Liver (tissue), 9 donors: ENCODE data around the gene HIVEP3. TPM values are rescaled to one million over a fixed set of nuclear protein-coding genes. Genes with fewer than 3 reads are reported as not detected.

Experiments
- DNase-seq: peaks from one replicate; pipeline ENCODE4 v3.0.0-alpha.2; 2017; ENCODE audit warnings: low spot score
- H3K27ac ChIP-seq, 2 donors: one replicate each; pipeline ENCODE4 v1.7.0; 2013; ENCODE audit warnings: inconsistent platforms in 2 of 2, low read length in 2 of 2, control low read depth in 1 of 2, low read depth in 1 of 2, mild to moderate bottlenecking in 1 of 2
- H3K27me3 ChIP-seq, 4 donors: one replicate each; pipeline versions ENCODE4 v1.6.1 to v1.7.0; 2013; ENCODE audit warnings: low read length in 3 of 4, inconsistent platforms in 1 of 4, mild to moderate bottlenecking in 1 of 4, moderate library complexity in 1 of 4; ENCODE audit not compliant: control insufficient read depth in 4 of 4, insufficient read depth in 4 of 4
- H3K36me3 ChIP-seq, 4 donors: one replicate each; pipeline versions ENCODE4 v1.6.1 to v1.7.0; 2013; ENCODE audit warnings: low read length in 3 of 4, mild to moderate bottlenecking in 3 of 4, low read depth in 1 of 4, moderate library complexity in 1 of 4; ENCODE audit not compliant: control insufficient read depth in 4 of 4, insufficient read depth in 3 of 4
- H3K4me1 ChIP-seq, 4 donors: one replicate each; pipeline versions ENCODE4 v1.6.1 to v1.7.0; 2013; ENCODE audit warnings: low read length in 3 of 4, mild to moderate bottlenecking in 3 of 4, moderate library complexity in 1 of 4; ENCODE audit not compliant: control insufficient read depth in 4 of 4, insufficient read depth in 4 of 4
- H3K4me3 ChIP-seq, 3 donors: one replicate each; pipeline versions ENCODE4 v1.6.1 to v1.7.0; 2013; ENCODE audit warnings: low read length in 3 of 3, control low read depth in 1 of 3, low read depth in 1 of 3, mild to moderate bottlenecking in 1 of 3
- H3K9ac ChIP-seq, 2 donors: one replicate each; pipeline ENCODE4 v1.7.0; 2013; ENCODE audit warnings: low read length in 2 of 2, mild to moderate bottlenecking in 2 of 2, moderate library complexity in 2 of 2, control low read depth in 1 of 2, low read depth in 1 of 2
- H3K9me3 ChIP-seq, 4 donors: one replicate each; pipeline versions ENCODE4 v1.6.1 to v1.7.0; 2013; ENCODE audit warnings: low read length in 3 of 4; ENCODE audit not compliant: control insufficient read depth in 4 of 4
- ATF3 ChIP-seq: IDR thresholded peaks from 2 replicates; pipeline ENCODE4 v1.6.1; 2016; ENCODE audit warnings: antibody characterized with exemption
- EGR1 ChIP-seq, 2 donors: IDR thresholded peaks; 2 replicates each; pipeline ENCODE4 v1.6.1; 2016 to 2018; ENCODE audit warnings: antibody characterized with exemption in 2 of 2, low read depth in 2 of 2
- FOXA1 ChIP-seq: IDR thresholded peaks from 2 replicates; pipeline ENCODE4 v1.6.1; 2016; ENCODE audit warnings: antibody characterized with exemption
- FOXA2 ChIP-seq: IDR thresholded peaks from 2 replicates; pipeline ENCODE4 v1.6.1; 2016; ENCODE audit warnings: antibody characterized with exemption
- HNF4A ChIP-seq, 2 donors: conservative IDR thresholded peaks; 2 replicates each; pipeline ENCODE4 v1.6.1; 2016; ENCODE audit warnings: antibody characterized with exemption in 2 of 2, mild to moderate bottlenecking in 2 of 2
- HNF4G ChIP-seq: IDR thresholded peaks from 2 replicates; pipeline ENCODE4 v1.6.1; 2016; ENCODE audit warnings: antibody characterized with exemption
- JUND ChIP-seq, 2 donors: IDR thresholded peaks; 2 replicates each; pipeline ENCODE4 v1.6.1; 2016; ENCODE audit warnings: antibody characterized with exemption in 2 of 2
- MAX ChIP-seq: IDR thresholded peaks from 2 replicates; pipeline ENCODE4 v1.6.1; 2016; ENCODE audit warnings: antibody characterized with exemption
- NR2F2 ChIP-seq: IDR thresholded peaks from 2 replicates; pipeline ENCODE4 v1.6.1; 2016; ENCODE audit warnings: antibody characterized with exemption
- RAD21 ChIP-seq, 2 donors: IDR thresholded peaks; 2 replicates each; pipeline ENCODE4 v1.6.1; 2016; ENCODE audit warnings: antibody characterized with exemption in 2 of 2, mild to moderate bottlenecking in 2 of 2
- REST ChIP-seq: IDR thresholded peaks from 2 replicates; pipeline ENCODE4 v1.6.1; 2016; ENCODE audit warnings: antibody characterized with exemption, mild to moderate bottlenecking
- RXRA ChIP-seq, 2 donors: IDR thresholded peaks; 2 replicates each; pipeline ENCODE4 v1.6.1; 2017 to 2018; ENCODE audit warnings: antibody characterized with exemption in 2 of 2, mild to moderate bottlenecking in 1 of 2
- SP1 ChIP-seq: IDR thresholded peaks from 2 replicates; pipeline ENCODE4 v1.6.1; 2018; ENCODE audit warnings: antibody characterized with exemption, mild to moderate bottlenecking
- TAF1 ChIP-seq: conservative IDR thresholded peaks from 2 replicates; pipeline ENCODE4 v1.6.1; 2016; ENCODE audit warnings: antibody characterized with exemption, mild to moderate bottlenecking
- ZBTB33 ChIP-seq: IDR thresholded peaks from 2 replicates; pipeline ENCODE4 v1.6.1; 2016; ENCODE audit warnings: antibody characterized with exemption
- WGBS: extraction: QIAGEN DNeasy Blood & Tissue Kit; methylation state at CpG from one replicate; pipeline ENCODE4 v1.1.7; 2013; 5-methylcytosine and 5-hydroxymethylcytosine counted together
- polyA plus RNA-seq, 2 donors: library from polyadenylated mRNA; stranded (reverse) in 1 of 2; unstranded in 1 of 2; fragments of 200-250 nt in 1 of 2; fragments of >200 nt in 1 of 2; fragmentation: Nextera tagmentation in 1 of 2; extraction: Ambion mirVana in 1 of 2; gene quantifications; one replicate each; pipeline versions ENCODE4 v1.2.1 to v1.2.3, GENCODE V29; 2013 to 2015
- total RNA-seq, 2 donors: library from RNA; depleted of rRNA; stranded (reverse); fragments of >200 nt; gene quantifications; one replicate each; pipeline ENCODE4 v1.2.3, GENCODE V29; 2014
- donor health status: healthy.
- donor health status: healthy.
- donor health status: healthy.
- donor health status: healthy.
- donor health status: healthy.

The HIVEP3 gene
- total and polyA plus RNA-seq, 4 donors = 0.93 to 1.6 (median 1.4) TPM

- H3K27me3 ChIP-seq = no peaks in the 10 kb centered on the region
- H3K4me1 ChIP-seq = no peaks in the 10 kb centered on the region
- DNase-seq = no peak
- no peak overlapping the region for H3K9ac ChIP-seq
- no peak overlapping the region for H3K4me3 ChIP-seq
- whole genome bisulfite sequencing = 83% methylated on average over 2 of the region's 2 CpGs
- TF ChIP-seq TAF1 (no peak), HNF4G (no peak), NR2F2 (no peak), JUND (IDR thresholded peaks at IDR 0.05) (no peak), RXRA (IDR thresholded peaks at IDR 0.05) (no peak), MAX (no peak)
- H3K36me3 ChIP-seq = no peaks in the 10 kb centered on the region
- H3K9me3 ChIP-seq = no peaks in the 10 kb centered on the region
- H3K27ac ChIP-seq = no peak overlapping the region
Measured at GRCh38 chr1:41819069-41819468, 99.7 kb downstream of the HIVEP3 start.

- no peak for TF ChIP-seq RXRA (IDR thresholded peaks at IDR 0.05)
- TF ChIP-seq REST = no peak
- no peak for TF ChIP-seq RAD21 (IDR thresholded peaks at IDR 0.05)
- no peak for TF ChIP-seq HNF4A (conservative IDR thresholded peaks at IDR 0.05)
- no peak for TF ChIP-seq ATF3
- no peak for TF ChIP-seq FOXA2
- TF ChIP-seq TAF1 = no peak
- TF ChIP-seq SP1 = no peak
- no peak for TF ChIP-seq HNF4G
- TF ChIP-seq NR2F2 = no peak
- no peak for TF ChIP-seq ZBTB33
- TF ChIP-seq JUND (IDR thresholded peaks at IDR 0.05) = no peak
- TF ChIP-seq EGR1 (IDR thresholded peaks at IDR 0.05; ENCODE audit: low read depth in 2 of 2) = no peak
- no peak for TF ChIP-seq FOXA1
- Histone ChIP-seq H3K9me3 (no peaks in the 10 kb centered on the region), H3K27me3 (no peaks in the 10 kb centered on the region), H3K27ac (no peak overlapping the region), H3K4me3 (no peak overlapping the region), H3K9ac (no peak overlapping the region), H3K36me3 (no peaks in the 10 kb centered on the region), H3K4me1 (no peaks in the 10 kb centered on the region)
- 80% methylated on average over 3 of the region's 3 CpGs for WGBS
- DNase-seq = no peak
Measured at GRCh38 chr1:41816061-41816460, 102.7 kb downstream of the HIVEP3 start.
